Prostate gland (tissue), 2 donors: ENCODE measurements around the gene RABGAP1L.

ENCODE experiments used
- CTCF ChIP-seq, 4 experiments: fragments of 200-600 bp in 2 of 4; fragments of 450-650 bp in 2 of 4; sonication (generic) in 2 of 4; IDR thresholded peaks; 1 replicate in 3 of 4; 2 replicates in 1 of 4; pipeline ENCODE4 v1.5.1; 2016 to 2019; ENCODE audit warnings: antibody characterized with exemption in 4 of 4, mild to moderate bottlenecking in 2 of 4, moderate library complexity in 2 of 4
- POLR2A ChIP-seq: fragments of 450-650 bp; IDR thresholded peaks from one replicate; pipeline ENCODE4 v1.6.1; 2016; ENCODE audit warnings: antibody characterized with exemption, mild to moderate bottlenecking
- POLR2AphosphoS5 ChIP-seq: sonication (generic); formaldehyde crosslinking; IDR thresholded peaks from one replicate; pipeline ENCODE4 v1.6.1; 2017; ENCODE audit warnings: antibody characterized with exemption

DNA sequence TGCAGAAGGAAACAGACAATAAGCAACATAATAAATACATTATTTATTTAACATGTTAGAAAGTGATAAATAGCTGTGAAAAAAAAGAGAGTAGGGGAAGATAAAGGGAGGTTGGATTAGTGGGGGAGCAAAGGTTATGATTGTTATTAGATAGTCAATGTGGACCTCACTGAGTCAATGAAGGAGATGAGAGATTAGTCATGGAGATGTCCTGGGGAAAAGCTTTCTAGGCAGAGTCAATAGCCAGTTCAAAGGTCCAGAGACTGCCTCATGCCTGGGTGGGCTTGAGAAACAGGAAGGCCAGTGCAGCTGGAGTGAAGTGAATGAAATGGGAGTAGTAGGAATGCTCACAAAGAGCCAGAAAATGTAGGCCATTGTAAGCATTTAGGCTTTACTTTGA, 653.3 kb downstream of the RABGAP1L start:
- TF ChIP-seq CTCF (IDR thresholded peaks at IDR 0.05) (no peak), POLR2A (no peak), POLR2AphosphoS5 (no peak)
